ENCODE data around the gene ASMTL. TPM values are rescaled to one million over a fixed set of nuclear protein-coding genes. Genes with fewer than 3 reads are reported as not detected.
A peak's percentile ranks its signal among the peaks of the same experiment; 100 is the strongest.

Gene ASMTL
- total RNA-seq, 6 experiments from 2014 or later: 12.5 to 27.3 (median 18.6) TPM

- TF ChIP-seq POLR2A (IDR thresholded peaks at IDR 0.05): no peak
- no peak for TF ChIP-seq CTCF (IDR thresholded peaks at IDR 0.05)
- H3K4me1 ChIP-seq: no peaks in the 10 kb centered on the region
- H3K27ac ChIP-seq: no peak overlapping the region
- H3K9me3 ChIP-seq: no peaks in the 10 kb centered on the region
- H3K27me3 ChIP-seq: no peaks in the 10 kb centered on the region
- intact Hi-C loops (cut with DNase I): no loop called here
- DNase-seq: no peak
- no peaks in the 10 kb centered on the region for H3K36me3 ChIP-seq
- no peak overlapping the region for H3K4me3 ChIP-seq
- 92% methylated on average over 2 of the region's 2 CpGs for WGBS (ENCODE audit: insufficient coverage, low coverage, low lambda C conversion rate, missing lambda C conversion rate)
- ATAC-seq: no peak
These were observed 90.8 kb downstream of the ASMTL start for GRCh38 chrX:1361910-1362309.

- Histone ChIP-seq H3K9me3 (no peaks in the 10 kb centered on the region), H3K36me3 (no peaks in the 10 kb centered on the region), H3K27ac (no peak overlapping the region), H3K27me3 (no peaks in the 10 kb centered on the region), H3K4me1 (no peaks in the 10 kb centered on the region), H3K4me3 (no peak overlapping the region)
- intact Hi-C loops (cut with DNase I): no loop called here
- ATAC-seq: no peak
- 80% methylated on average over 9 of the region's 12 CpGs for WGBS (ENCODE audit: insufficient coverage, low coverage, low lambda C conversion rate, missing lambda C conversion rate)
- peak in 1 of 3 donors; percentile 44 for DNase-seq
- TF ChIP-seq CTCF (IDR thresholded peaks at IDR 0.05) (no peak), POLR2A (IDR thresholded peaks at IDR 0.05) (no peak)
These were observed 91.4 kb downstream of the ASMTL start for GRCh38 chrX:1361275-1361674.

- Histone ChIP-seq H3K36me3 (no peaks in the 10 kb centered on the region), H3K27ac (no peak overlapping the region), H3K9me3 (no peaks in the 10 kb centered on the region), H3K27me3 (no peaks in the 10 kb centered on the region), H3K4me1 (no peaks in the 10 kb centered on the region), H3K4me3 (no peak overlapping the region)
- no peak for DNase-seq
- intact Hi-C loops (cut with DNase I): no loop called here
- ATAC-seq: no peak
- TF ChIP-seq POLR2A (IDR thresholded peaks at IDR 0.05) (no peak), CTCF (IDR thresholded peaks at IDR 0.05) (no peak)
- WGBS (ENCODE audit: insufficient coverage, low coverage, low lambda C conversion rate, missing lambda C conversion rate): 88% methylated on average over 2 of the region's 2 CpGs
These were observed 92.5 kb downstream of the ASMTL start for GRCh38 chrX:1360171-1360570.

DNA sequence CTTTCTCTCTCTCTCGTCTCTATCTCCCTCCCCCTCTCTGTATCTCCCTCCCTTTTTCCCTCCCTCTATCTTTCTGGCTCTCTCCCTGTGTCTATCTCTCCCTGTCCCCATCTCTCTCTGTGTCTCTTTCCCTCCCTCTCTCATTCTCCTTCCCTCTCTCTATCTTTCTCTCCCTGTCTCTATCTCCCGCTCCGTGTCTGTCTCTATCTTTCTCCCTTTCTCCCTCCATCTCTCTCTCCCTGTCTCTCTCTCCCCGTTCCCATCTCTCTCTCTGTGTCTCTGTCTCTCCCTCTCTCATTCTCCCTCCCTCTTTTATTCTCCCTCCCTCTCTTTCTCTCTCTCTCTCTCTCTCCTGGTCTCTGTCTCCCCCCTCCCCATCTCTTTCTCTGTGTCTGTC, 93.2 kb downstream of the ASMTL start:
- H3K4me1 ChIP-seq: no peaks in the 10 kb centered on the region
- ATAC-seq (no peak), DNase-seq (no peak)
- TF ChIP-seq CTCF (IDR thresholded peaks at IDR 0.05) (no peak), POLR2A (IDR thresholded peaks at IDR 0.05) (no peak)
- WGBS (ENCODE audit: insufficient coverage, low coverage, low lambda C conversion rate, missing lambda C conversion rate): 90% methylated on average over 3 of the region's 4 CpGs
- intact Hi-C loops (cut with DNase I): no loop called here
- H3K36me3 ChIP-seq: no peaks in the 10 kb centered on the region
- H3K4me3 ChIP-seq: no peak overlapping the region
- H3K9me3 ChIP-seq: no peaks in the 10 kb centered on the region
- no peaks in the 10 kb centered on the region for H3K27me3 ChIP-seq
- no peak overlapping the region for H3K27ac ChIP-seq

All from right lobe of liver (tissue), 6 donors.